GM12864 (cell line): ENCODE measurements around the gene THADA.

Experiments used
- DNase-seq: peaks from one replicate; pipeline ENCODE4 v3.0.0-alpha.2; 2011; ENCODE audit warnings: low read depth
- H3K4me3 ChIP-seq: 2 replicates; pipeline ENCODE4 v1.5.1; 2011; ENCODE audit warnings: mild to moderate bottlenecking, low read depth, low read length, control low read depth
- TF ChIP-seq, protein P1 (sequence below): IDR thresholded peaks from 2 replicates; pipeline ENCODE4 v1.5.1; 2011; ENCODE audit warnings: low read depth, mild to moderate bottlenecking, moderate library complexity, low read length, control low read depth, inconsistent platforms; ENCODE audit errors: missing control alignments

THADA gene

DNA sequence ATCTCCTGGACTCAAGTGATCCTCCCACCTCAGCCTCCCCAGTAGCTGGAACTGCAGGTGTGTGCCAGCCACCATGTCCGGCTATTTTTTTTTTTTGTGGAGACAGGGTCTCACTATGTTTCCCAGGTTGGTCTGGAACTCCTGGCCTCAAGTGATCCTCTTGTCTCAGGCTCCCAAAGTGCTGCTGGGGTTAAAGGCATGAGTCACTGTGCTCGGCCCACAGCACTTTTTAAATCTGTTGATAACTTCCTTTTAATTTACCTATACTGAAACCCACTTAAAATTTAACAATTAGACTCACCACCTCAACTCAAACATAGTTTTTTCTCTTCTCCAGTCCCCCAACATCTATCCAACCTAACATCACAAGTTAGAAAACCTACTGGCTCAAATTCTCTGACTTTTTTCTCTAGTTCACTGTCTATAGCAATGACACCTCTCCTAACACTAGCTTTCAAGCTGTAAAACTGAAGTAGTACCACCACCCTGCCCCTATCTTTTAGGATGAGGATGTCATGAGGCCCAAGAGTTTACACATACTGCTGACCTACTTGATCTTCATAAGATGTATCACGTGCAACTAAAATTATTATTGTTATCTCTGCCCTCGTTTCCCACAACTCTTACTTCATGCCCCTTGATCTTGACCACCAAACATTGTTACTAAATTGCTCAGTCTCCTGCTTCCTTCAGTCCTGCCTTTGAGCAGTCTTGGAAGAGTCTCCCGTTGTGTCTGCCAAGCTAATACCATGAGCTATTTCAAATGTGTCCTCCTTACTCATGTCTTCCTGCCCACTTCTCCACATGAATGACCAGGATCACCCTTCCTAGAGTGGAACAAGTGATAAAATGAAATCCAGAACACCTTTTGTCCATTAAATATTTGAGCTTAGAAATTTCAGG lies 227.1 kb downstream of the THADA start:
- no peak for DNase-seq

DNA sequence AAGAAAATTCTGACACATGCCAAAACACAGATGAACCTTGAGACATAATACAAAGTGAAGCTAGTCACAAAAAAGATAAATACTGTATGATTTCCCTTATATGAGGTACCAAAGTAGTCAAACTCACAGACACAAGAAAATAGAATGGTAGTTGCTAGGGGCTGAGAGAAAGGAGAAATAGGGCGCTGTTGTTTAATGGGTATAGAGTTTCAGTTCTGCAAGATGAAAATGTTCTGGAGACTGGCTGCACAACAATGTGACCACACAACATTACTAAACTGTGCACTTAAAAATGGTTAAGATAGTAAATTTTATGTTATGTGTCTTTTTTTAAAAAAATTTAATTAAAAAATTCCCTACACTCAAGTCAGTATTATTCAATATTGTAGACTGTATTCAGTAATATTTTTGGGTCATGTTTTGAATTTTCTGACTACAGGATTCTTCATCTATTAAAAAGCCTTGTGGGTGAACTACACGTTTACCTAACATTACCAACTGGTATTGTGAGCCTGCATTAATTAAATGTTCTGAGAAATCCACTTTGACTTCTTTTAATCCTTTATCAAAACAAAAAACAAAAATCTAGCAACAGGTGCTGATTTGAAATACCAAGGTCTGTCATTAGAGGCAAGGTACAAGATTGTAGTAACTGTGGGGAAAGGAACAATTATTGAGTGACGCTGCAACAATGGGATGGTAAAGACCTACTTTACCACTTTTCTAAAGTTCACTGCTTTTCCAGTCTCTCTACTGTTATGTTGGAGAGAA lies 228.6 kb downstream of the THADA start:
- no peak overlapping the region for H3K4me3 ChIP-seq
- TF ChIP-seq, protein P1, sequence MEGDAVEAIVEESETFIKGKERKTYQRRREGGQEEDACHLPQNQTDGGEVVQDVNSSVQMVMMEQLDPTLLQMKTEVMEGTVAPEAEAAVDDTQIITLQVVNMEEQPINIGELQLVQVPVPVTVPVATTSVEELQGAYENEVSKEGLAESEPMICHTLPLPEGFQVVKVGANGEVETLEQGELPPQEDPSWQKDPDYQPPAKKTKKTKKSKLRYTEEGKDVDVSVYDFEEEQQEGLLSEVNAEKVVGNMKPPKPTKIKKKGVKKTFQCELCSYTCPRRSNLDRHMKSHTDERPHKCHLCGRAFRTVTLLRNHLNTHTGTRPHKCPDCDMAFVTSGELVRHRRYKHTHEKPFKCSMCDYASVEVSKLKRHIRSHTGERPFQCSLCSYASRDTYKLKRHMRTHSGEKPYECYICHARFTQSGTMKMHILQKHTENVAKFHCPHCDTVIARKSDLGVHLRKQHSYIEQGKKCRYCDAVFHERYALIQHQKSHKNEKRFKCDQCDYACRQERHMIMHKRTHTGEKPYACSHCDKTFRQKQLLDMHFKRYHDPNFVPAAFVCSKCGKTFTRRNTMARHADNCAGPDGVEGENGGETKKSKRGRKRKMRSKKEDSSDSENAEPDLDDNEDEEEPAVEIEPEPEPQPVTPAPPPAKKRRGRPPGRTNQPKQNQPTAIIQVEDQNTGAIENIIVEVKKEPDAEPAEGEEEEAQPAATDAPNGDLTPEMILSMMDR = no peak
- DNase-seq = no peak

More for the DNA sequence above, 227.1 kb downstream of the THADA start:
- H3K4me3 ChIP-seq = no peak overlapping the region
- TF ChIP-seq, protein P1 = no peak

DNA sequence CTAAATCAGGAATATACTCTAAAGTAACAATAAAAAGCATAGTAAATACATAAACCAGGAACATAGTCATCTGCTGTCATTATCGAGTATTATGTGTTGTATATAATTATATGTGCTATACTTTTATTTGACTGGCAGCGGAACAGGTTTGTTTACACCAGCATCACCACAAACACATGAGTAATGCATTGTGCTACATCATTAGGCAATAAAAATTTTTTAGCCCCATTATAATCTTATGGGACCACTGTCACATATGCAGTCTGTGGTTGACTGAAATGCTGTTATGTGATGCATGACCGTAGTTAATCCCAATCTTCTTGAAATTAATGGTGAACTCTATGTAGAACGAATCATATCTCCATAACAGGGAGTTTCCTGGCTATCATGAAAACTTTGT lies 232.7 kb downstream of the THADA start:
- TF ChIP-seq, protein P1 = no peak
- no peak overlapping the region for H3K4me3 ChIP-seq
- no peak for DNase-seq

DNA sequence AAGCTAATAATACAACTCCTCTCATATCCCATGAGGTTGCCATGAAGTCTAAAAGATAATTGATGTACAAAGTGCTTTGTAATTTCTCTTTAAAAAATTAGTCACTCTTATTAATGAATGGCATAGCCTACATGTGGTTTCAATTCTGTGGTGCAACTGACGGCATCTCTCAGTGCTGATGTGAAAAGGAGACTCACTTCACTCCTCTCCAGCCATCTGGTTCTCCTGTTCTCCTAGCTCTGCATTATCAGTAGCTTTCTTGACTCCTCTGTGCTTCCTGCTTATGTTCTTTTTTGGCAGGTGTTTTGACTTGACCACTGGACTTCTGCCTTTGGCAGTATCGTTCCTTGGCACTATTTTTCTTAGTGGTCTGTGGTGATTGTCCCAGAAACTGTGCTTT lies 234.6 kb downstream of the THADA start:
- H3K4me3 ChIP-seq = no peak overlapping the region
- DNase-seq = no peak
- TF ChIP-seq, protein P1 = no peak

DNA sequence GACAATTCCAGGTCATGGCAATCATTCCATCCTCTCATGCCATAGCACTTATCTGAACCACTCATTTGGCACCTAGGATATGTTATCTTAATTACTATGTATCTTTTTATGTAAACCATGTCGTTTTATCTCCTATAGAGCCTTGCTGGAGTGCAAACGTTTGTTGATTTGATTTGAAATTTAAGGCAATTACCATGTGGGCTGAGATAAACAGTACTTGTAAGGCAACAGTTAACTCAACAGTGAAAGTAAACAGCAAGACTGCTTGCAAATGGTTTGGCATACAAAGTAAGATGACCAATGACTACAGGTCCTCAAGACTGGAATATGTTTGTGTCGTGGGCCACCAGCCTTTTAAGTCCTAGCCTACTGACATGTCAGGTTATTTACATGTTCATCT lies 235.7 kb downstream of the THADA start:
- DNase-seq = no peak
- TF ChIP-seq, protein P1 = no peak
- no peak overlapping the region for H3K4me3 ChIP-seq

DNA sequence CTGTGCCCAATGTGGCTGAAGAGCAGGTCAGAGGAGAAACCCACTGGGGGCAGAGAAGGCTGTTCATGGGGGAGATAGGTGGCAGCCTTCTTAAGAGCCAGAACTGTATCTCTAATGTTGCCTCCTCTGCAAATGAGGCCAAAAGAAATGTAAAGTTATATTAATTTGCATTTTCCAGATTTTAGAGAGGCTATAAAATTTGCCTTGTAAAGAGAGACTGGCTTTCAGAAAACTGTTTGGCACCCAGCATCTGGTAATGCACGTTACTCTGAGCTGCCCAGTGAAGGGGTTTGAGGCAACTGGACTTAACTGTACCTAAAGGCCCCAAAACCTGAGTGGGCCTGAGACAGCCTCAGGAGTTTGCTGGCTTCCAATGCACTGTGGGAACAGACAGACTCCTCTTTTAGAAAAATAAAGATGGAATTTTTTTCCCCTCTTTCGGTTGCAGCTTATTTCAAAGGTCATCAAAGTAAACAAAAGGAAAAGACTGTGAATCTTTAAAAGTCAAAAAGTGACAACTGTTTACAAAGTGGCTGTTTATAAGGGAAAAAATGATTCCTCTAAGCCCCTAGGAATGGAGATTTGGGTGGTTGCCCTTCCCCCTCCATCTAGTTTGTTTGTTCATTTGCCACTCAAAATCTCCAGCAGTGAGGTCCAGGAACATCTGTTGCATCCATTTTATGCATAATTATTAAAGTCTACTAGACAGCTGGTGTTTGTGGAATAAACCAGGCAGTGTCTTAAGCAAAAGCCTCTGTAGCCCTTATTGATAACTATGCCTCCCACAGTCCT lies 237.2 kb downstream of the THADA start:
- DNase-seq = no peak
- TF ChIP-seq, protein P1 = no peak
- no peak overlapping the region for H3K4me3 ChIP-seq
